ENCODE data around the gene FRMD8.

- TF ChIP-seq CTCF (conservative IDR thresholded peaks at IDR 0.05; ENCODE audit: low read depth, low read length) (no peak), EZH2 (IDR thresholded peaks at IDR 0.05; ENCODE audit: borderline replicate concordance, low read depth, low read length, poor library complexity, severe bottlenecking) (no peak)
Observed at GRCh38 chr11:65382804-65383368, 3.6 kb upstream of the FRMD8 start.

All from A673 (cell line).